NB4 (cell line): ENCODE results near the gene GRID1.

Experiments used
- DNase-seq: peaks from one replicate; pipeline ENCODE4 v3.0.0; 2010; ENCODE audit warnings: low read depth
- H3K4me3 ChIP-seq: one replicate; pipeline ENCODE4 v1.5.1; 2011; ENCODE audit warnings: mild to moderate bottlenecking, low read depth, low read length, moderate library complexity
- MYC ChIP-seq: IDR thresholded peaks from 2 replicates; pipeline ENCODE4 v1.6.1; 2011; ENCODE audit warnings: low read depth, low read length
- POLR2A ChIP-seq: IDR thresholded peaks from 2 replicates; pipeline ENCODE4 v1.6.1; 2011; ENCODE audit warnings: mild to moderate bottlenecking; ENCODE audit not compliant: insufficient read length; ENCODE audit errors: extremely low read depth
- TF ChIP-seq, protein P1 (sequence below): IDR thresholded peaks from one replicate; pipeline ENCODE4 v1.5.1; 2012; ENCODE audit warnings: low read depth, low read length
- TF ChIP-seq, protein P2 (sequence below): IDR thresholded peaks from 2 replicates; pipeline ENCODE4 v1.6.1; 2011; ENCODE audit warnings: low read depth, low read length

Gene GRID1

DNA sequence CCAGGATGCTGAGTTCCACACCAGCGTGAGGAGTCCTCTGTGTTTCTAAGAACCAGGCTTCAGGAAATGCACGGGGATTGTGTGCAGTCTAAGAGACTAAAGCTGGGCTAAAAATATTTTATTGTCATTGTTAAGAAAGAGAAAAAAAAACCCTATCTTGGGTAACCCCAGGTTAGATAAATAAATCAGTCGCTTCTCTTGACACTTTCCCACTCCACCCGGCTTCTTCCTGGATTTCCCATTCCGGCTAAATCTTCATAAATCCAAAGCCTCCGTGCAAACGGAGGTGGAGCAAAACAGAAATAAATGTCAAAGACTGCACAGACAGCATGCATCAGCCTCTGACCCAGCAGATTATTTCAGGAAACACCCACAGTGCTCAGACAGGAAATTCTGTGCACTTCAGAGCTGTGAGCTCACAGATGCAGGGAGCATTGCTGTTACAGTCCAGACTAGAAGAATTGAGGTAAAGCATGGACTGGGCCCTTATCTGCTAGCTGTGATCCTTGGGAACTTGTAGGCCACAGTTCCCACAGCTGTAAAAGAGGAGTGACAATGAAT is 44.8 kb upstream of the GRID1 start:
- DNase-seq = peak; percentile 86
- TF ChIP-seq MYC (peak; percentile 70), POLR2A (no peak)
- TF ChIP-seq, protein P1, sequence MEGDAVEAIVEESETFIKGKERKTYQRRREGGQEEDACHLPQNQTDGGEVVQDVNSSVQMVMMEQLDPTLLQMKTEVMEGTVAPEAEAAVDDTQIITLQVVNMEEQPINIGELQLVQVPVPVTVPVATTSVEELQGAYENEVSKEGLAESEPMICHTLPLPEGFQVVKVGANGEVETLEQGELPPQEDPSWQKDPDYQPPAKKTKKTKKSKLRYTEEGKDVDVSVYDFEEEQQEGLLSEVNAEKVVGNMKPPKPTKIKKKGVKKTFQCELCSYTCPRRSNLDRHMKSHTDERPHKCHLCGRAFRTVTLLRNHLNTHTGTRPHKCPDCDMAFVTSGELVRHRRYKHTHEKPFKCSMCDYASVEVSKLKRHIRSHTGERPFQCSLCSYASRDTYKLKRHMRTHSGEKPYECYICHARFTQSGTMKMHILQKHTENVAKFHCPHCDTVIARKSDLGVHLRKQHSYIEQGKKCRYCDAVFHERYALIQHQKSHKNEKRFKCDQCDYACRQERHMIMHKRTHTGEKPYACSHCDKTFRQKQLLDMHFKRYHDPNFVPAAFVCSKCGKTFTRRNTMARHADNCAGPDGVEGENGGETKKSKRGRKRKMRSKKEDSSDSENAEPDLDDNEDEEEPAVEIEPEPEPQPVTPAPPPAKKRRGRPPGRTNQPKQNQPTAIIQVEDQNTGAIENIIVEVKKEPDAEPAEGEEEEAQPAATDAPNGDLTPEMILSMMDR = no peak
- TF ChIP-seq, protein P2, sequence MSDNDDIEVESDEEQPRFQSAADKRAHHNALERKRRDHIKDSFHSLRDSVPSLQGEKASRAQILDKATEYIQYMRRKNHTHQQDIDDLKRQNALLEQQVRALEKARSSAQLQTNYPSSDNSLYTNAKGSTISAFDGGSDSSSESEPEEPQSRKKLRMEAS = peak; percentile 81
- H3K4me3 ChIP-seq = peak overlapping the region; percentile 8

DNA sequence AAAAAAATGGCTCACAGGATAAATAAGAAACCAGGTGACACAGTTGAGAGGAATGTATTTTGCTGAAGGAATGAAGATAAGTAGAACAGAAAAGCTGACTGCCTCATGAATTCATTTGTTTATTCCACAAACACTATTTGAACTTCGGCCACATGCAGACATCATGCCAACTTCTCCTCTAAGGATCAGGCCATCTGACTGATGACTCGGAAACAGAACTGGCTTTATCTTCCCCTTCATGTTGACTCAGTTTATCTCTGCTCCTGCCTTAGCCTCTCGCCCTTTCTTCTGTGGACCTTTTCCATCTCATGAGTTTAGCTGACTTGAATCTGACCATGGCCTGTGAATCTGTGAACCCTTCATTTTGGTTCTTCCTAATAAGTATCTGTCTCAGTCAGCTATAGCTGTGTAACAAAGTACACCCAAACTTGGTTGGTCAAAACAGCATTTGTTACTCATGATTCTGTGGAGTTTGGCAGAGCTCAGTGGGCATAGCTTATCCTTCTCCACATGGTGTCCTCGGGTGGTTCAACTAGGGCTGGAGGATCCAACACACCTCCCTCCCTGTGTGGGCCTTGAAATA is 44.0 kb upstream of the GRID1 start:
- peak overlapping the region; percentile 8 for H3K4me3 ChIP-seq
- DNase-seq = peak; percentile 29
- TF ChIP-seq MYC (no peak), POLR2A (no peak)
- TF ChIP-seq, protein P2 = no peak
- TF ChIP-seq, protein P1 = no peak

DNA sequence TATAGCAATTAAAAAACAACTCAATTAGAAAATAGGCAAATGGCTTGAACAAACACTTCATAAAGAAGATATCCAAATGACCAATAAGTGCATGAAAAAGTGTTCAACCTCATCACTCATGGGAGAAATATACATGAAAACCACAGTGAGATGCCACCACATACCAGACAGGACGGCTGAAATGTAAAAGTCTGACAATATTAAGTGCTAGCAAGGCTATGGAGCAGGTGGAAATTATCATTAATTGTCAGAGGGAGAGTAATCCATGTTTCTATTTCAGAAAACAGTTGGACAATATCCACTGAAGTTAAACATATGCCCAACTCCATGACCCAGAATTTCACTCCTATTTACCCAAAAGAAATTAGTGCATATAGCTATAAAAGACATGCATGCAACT is 42.6 kb upstream of the GRID1 start:
- TF ChIP-seq MYC (no peak), POLR2A (no peak)
- TF ChIP-seq, protein P2 = no peak
- TF ChIP-seq, protein P1 = no peak

DNA sequence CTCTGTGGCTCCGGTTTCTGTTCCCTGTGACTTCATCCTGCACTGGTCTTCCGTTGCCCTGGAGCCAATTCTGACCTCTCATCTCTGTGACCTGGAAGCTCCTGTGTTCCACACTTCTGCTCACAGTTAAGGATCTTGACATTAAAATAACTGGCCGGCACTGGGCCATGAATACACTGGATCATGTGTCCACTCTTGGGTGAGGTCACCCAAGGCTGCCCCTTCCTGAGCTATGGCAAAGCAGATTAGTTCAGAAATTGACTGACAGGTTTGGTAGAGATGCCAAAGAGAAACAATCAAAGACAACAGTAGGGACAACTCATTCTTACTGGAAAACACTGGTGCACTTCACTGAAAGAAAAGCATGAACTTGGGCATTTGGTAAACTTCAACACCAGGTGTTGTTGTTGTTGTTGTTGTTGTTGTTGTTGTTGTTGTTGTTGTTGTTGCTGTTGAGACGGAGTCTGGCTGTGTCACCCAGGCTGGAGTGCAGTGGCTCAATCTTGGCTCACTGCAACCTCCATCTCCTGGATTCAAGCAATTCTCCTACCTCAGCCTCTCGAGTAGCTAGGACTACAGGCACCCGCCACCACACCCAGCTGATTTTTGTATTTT is 36.7 kb upstream of the GRID1 start:
- TF ChIP-seq POLR2A (no peak), MYC (no peak)
- TF ChIP-seq, protein P2 = no peak
- TF ChIP-seq, protein P1 = no peak
- no peak overlapping the region for H3K4me3 ChIP-seq
- no peak for DNase-seq

More for the DNA sequence above, 42.6 kb upstream of the GRID1 start:
- DNase-seq = no peak
- no peak overlapping the region for H3K4me3 ChIP-seq

DNA sequence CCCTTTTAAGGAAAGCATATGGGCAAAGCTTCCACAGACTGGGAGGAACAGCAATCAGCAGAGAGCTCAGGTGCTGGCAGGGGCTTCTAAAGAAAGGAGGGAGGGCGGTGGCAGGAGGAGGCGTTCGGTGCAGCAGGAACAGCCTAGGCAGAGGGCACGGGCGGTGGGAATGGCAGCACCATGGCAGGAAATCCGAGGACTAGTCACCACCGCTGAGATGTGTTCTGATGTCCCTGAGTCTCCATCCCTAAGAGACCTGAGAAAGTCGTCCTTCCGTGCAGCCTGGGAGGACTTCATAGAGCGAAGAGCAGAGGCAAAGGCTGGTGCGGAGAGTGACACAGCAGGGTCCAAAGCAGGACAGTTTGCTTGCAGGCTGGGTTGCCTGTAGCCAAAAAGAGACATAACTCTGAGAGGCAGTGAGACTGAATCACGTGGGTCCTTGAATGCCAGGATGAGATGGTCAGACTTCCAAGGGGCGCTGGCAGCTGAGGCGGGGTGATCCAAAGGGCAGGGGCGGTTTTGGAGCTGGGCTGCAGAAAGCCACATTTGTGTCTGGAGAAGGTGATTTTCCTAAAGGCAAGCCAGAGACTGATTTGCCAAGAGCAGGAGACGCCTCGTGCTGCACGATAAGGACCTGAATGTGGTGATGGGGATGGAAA is 35.8 kb upstream of the GRID1 start:
- TF ChIP-seq, protein P1 = no peak
- TF ChIP-seq MYC (no peak), POLR2A (no peak)
- TF ChIP-seq, protein P2 = no peak
- DNase-seq = no peak
- H3K4me3 ChIP-seq = no peak overlapping the region
